Stimulated activated CD8-positive, alpha-beta memory T cell treated with anti-CD3 and anti-CD28 coated beads, Interleukin-15, amount 100 ng/mL, for 4 hours (primary cell): Measurements from ENCODE around the gene DYRK4.

Source experiments
- DNase-seq, 2 donors: peaks; one replicate each; pipeline ENCODE4 v3.0.0-alpha.2; 2020; ENCODE audit warnings: low read depth in 2 of 2

The DYRK4 gene

GRCh38 chr12:4621511-4621910 lies 59.5 kb downstream of the DYRK4 start:
- DNase-seq, result no peak

DNA sequence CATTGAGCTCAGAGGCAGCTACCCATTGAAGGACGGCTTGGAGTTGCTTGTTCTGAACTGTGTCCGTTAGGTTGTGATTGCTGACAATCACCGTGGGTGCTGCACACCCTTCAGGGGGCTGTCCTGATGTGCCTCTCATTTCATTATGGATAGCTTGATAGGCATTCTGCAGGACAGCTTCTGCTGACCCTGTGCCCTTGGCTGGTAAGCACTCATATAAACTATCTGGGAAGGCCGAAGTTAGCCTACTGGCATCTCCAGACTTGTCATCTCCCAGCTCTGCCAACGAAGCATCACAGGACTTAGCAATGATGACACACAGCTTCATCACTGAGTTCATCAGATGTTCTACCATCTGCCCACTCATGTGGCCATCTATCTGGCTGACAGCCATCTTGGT lies 64.5 kb downstream of the DYRK4 start:
- no peak for DNase-seq

DNA sequence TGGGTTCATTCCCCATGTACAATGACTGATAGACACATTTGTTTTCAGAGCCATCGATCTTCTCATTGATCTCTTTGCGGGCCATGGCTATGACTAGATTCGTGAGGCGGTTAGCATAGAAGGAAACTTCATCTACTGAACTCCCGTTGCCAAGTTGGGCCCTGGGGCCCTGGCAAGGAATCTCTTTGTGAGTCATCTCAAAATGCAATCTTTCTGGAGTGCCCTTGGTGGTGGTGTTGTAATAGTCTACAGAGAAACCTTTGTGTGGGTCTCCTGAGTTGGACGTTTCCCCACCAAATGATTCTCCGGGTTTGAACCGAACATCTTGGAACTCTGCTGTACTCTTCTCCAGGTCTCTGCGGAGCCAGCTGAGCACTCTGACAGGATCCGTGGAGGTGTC lies 66.4 kb downstream of the DYRK4 start:
- no peak for DNase-seq

DNA sequence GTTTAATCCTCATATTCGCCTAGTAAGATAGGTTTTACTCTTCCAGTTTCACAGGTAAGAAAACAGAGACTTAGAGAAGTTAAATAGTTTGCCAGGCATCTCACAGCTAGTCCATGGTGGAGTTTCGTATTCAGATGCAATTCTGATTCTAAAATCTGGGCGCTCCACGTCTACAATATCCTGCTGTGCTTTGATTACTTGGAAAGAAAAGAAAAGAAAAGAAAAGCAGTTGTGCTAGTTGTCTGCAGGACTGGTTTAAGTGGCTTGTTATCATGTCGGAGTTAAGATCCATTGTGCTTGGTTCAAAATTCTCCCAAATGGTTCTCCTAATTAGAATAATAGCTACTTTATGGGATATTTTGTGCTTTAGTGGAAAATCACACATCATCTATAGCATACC lies 68.3 kb downstream of the DYRK4 start:
- DNase-seq, result no peak

DNA sequence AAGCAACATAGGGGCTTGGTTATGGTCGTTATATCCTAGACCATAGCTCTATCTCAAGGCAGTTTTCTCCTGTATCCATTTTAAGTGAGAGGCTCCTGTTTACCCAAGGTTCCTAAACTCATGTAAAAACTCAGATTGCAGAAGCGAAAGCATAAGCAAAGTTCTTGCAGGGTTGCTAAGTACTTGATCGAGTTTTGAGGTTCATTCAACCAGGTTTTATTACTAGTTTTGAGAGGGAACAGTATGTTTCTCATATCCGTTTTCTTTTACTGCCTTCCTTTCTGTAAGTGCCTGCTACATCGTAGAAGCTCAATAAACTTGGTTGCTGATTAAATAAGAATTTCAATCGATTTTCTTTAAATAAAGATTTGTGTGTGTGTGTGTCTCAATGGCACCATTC lies 81.7 kb downstream of the DYRK4 start:
- no peak for DNase-seq

DNA sequence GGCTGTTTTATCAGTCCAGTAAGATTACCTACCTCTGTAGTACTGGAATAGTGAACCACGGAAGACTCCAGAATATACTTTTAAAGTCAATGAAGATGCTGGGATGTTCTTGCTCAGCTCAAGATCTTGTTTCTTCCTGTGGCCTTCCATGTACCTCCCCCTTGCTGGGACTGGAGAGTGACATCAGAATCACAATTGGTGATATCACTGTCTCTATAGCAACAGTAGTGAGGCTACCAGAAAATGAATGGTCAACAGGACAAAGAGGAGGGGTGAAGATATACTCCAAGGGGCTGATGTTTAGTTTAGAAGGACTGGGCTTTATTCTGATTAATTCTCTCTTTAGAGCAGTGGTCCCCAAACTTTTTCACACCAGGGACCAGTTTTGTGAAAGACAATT lies 83.0 kb downstream of the DYRK4 start:
- DNase-seq, result no peak

- no peak for DNase-seq
Measured at GRCh38 chr12:4648104-4648500, 86.1 kb downstream of the DYRK4 start.

DNA sequence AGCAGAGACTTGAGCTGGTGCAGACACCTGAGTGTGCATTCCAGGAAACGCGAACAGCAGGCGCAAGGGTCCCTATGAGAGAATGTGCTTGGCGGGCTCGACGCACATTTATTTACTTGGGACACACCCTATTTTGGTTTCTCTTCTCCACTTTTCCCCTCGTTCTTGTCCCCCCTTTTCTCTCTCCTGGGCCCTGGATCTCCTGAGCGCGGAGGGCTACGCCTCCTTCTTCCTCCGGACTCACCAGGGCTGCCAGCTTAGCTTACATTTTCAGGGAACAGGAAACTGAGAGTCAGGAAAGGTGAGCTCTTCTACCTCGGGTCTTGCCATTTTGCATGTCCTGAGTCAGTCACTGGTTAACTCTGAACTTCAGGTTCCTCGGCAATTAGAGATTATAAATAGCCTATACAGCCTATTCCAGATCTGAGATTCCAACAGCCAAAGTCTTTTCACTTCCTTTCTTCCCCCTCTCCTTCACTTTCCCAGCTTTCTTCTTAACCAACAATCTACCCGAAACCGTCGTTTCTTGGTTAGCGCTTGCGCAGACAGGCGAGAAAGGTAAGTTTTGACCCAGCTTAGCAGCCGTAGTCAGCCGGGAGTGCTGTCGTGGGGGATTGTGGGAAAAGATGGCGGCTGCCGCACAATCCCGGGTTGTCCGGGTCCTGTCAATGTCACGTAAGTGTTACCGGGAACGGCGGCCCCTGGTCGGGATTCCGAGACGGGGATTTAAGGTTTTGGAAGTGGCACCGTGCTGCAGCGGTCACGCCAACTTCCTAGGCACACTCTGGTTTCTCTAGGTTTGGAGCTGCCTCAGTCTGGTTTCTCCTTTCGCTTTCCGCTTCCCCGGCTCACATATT lies 86.7 kb downstream of the DYRK4 start, which contains the start of the genes AKAP3 and NDUFA9:
TSS of gene AKAP3 (minus strand) at position 551 of the 857 bp plus-strand sequence. CDS start 10,855 bp downstream, outside the sequence.
TSS of gene NDUFA9 (plus strand) at position 614 of the 857 bp plus-strand sequence. CDS start at position 627, 13 bp downstream.
- peak; percentile 60 to 65 for DNase-seq

- DNase-seq, result no peak
Measured at GRCh38 chr12:4649358-4649661, 87.3 kb downstream of the DYRK4 start.

GRCh38 chr12:4653257-4653656 lies 91.2 kb downstream of the DYRK4 start:
- no peak for DNase-seq

DNA sequence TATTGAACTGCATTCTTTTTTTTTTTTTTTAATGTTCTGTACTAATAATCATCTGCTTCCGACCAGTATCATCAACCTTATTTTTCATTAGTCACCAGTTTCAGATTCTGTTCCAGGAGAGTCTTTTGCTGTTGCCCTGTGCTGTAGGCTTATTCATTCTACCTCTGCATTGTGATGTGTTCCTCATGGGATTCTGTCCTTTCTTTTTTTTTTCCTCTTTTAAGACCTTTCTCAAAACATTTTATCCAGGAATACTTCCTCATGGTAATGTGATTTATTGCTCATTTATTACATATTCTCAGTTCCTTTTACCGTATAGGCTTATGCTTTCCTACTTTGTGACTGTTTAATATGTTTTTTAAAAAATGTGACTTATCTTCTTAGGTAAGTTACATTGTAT lies 91.7 kb downstream of the DYRK4 start:
- no peak for DNase-seq
